D721Med (cell line): ENCODE data around the gene PRSS3.
"Not testable (repeated sequence)": the region's sequence is repeated elsewhere in the genome, so short reads cannot be mapped to it uniquely, and the experiment has no call there.

Source experiments
- DNase-seq: peaks from one replicate; pipeline ENCODE4 v3.0.0; 2011; ENCODE audit warnings: low spot score; ENCODE audit not compliant: insufficient read length
- FAIRE-seq: peaks from 2 replicates; lab custom pipeline; 2011; peaks lifted over from hg19 to GRCh38; lab: Jason Lieb, UNC
- TF ChIP-seq, protein P1 (sequence below): IDR thresholded peaks from 2 replicates; pipeline ENCODE4 v1.5.1; 2012; ENCODE audit warnings: mild to moderate bottlenecking, control low read depth; ENCODE audit not compliant: insufficient read depth; ENCODE audit errors: missing control alignments

Gene PRSS3

GRCh38 chr9:33818847-33819500 lies 23.6 kb downstream of the PRSS3 start:
- DNase-seq = no peak
- TF ChIP-seq, protein P1, sequence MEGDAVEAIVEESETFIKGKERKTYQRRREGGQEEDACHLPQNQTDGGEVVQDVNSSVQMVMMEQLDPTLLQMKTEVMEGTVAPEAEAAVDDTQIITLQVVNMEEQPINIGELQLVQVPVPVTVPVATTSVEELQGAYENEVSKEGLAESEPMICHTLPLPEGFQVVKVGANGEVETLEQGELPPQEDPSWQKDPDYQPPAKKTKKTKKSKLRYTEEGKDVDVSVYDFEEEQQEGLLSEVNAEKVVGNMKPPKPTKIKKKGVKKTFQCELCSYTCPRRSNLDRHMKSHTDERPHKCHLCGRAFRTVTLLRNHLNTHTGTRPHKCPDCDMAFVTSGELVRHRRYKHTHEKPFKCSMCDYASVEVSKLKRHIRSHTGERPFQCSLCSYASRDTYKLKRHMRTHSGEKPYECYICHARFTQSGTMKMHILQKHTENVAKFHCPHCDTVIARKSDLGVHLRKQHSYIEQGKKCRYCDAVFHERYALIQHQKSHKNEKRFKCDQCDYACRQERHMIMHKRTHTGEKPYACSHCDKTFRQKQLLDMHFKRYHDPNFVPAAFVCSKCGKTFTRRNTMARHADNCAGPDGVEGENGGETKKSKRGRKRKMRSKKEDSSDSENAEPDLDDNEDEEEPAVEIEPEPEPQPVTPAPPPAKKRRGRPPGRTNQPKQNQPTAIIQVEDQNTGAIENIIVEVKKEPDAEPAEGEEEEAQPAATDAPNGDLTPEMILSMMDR = no peak
- no peak for FAIRE-seq

DNA sequence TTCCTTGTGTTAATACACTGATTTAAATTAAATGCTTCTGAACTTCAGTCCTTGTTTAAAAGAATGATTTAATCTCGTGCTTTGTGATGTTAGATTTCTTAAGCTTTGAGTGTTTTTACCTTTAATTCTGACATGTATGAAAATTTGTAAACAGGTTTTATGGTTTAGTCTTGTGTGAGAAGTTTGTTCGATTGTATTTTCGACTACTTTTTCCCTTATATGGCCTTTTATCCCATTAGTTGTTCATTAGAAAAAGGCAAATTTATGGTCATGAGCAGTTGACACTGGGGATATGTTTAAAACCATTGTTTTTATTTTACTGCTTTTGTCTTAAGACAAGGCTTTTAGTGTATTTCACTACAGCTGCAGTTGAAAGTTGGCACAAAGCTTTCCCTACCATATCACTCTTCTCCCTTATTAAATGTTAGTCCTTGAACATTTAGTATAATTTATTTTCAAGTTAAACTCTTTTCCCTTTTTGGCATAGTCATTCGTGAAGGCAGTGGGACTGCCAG lies 24.9 kb downstream of the PRSS3 start:
- no peak for DNase-seq
- FAIRE-seq = no peak
- TF ChIP-seq, protein P1 = no peak

- TF ChIP-seq, protein P1 = no peak
- no peak for FAIRE-seq
These were observed 28.4 kb downstream of the PRSS3 start for GRCh38 chr9:33823801-33824200.

DNA sequence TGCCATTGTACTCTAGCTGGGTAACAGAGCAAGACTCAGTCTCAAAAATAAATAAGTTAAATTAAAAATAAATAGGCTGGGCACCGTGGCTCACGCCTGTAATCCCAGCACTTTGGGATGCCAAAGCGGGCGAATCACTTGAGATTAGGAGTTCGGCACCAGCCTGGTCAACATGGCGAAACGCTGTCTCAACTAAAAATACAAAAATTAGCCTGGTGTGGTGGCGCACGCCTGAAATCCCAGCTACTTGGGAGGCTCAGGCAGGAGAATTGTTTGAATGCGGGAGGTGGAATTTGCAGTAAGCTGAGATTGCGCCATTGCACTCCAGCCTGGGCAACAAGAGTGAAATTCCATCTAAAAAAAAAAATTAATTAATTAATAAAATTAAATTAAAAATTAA lies 31.9 kb downstream of the PRSS3 start:
- FAIRE-seq, DNase-seq: not testable (repeated sequence)

More at GRCh38 chr9:33823801-33824200, 28.4 kb downstream of the PRSS3 start:
- no peak for DNase-seq

GRCh38 chr9:33829641-33830230 lies 34.4 kb downstream of the PRSS3 start:
- not testable (repeated sequence) for DNase-seq, FAIRE-seq

GRCh38 chr9:33835625-33836260 lies 40.4 kb downstream of the PRSS3 start:
- no peak for FAIRE-seq
- no peak for DNase-seq
- TF ChIP-seq, protein P1 = no peak

DNA sequence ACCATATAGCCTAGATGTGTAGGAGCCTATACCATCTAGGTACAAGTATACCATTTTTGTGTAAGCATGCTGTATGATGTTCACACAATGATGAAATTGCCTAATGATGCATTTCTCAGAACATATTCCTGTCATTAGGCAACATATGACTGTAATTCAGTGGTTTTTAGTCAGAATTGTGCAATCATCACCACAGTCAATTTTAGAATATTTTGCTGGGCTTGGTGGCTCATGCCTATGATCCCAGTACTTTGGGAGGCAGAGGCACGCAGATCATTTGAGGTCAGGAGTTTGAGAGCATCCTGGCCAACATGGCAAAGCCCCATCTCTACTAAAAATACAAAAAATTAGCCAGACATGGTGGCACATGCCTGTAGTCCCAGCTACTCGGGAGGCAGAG lies 40.9 kb downstream of the PRSS3 start:
- DNase-seq, FAIRE-seq: not testable (repeated sequence)

GRCh38 chr9:33837138-33837537 lies 41.8 kb downstream of the PRSS3 start:
- TF ChIP-seq, protein P1 = no peak
- FAIRE-seq (no peak), DNase-seq (no peak)
